HG02981 (cell line): ENCODE results near the gene NXN.
"Not testable (repeated sequence)": the region's sequence is repeated elsewhere in the genome, so short reads cannot be mapped to it uniquely, and the experiment has no call there.

Source experiments
- ATAC-seq: cut with Tn5 transposase; IDR thresholded peaks from one replicate; pipeline ENCODE4 v1.9.1; 2021; ENCODE audit warnings: mild to moderate bottlenecking, moderate library complexity; ENCODE audit not compliant: unreplicated experiment

Gene NXN

GRCh38 chr17:785901-786300 lies 193.7 kb downstream of the NXN start:
- ATAC-seq, result not testable (repeated sequence)

- ATAC-seq, result no peak
These were observed 195.4 kb downstream of the NXN start for GRCh38 chr17:784143-784542.

- peak; percentile 87 for ATAC-seq
These were observed 197.5 kb downstream of the NXN start, which contains the start of the genes GLOD4 and MRM3 for GRCh38 chr17:781805-782731. GLOD4 (minus strand) TSS chr17:782280; CDS start chr17:782255, 25 bp downstream. MRM3 (plus strand) TSS chr17:782353; CDS start chr17:782379, 26 bp downstream.

- ATAC-seq, result no peak
These were observed 201.5 kb downstream of the NXN start for GRCh38 chr17:778096-778495.

GRCh38 chr17:774313-774584 lies 205.3 kb downstream of the NXN start:
- ATAC-seq, result no peak

GRCh38 chr17:773467-774312 lies 205.9 kb downstream of the NXN start:
- no peak for ATAC-seq

GRCh38 chr17:773016-773415 lies 206.6 kb downstream of the NXN start:
- ATAC-seq, result no peak

GRCh38 chr17:767076-767475 lies 212.5 kb downstream of the NXN start:
- ATAC-seq, result no peak

- no peak for ATAC-seq
These were observed 219.2 kb downstream of the NXN start for GRCh38 chr17:760371-760770.

- ATAC-seq, result no peak
These were observed 219.6 kb downstream of the NXN start for GRCh38 chr17:759964-760363.

GRCh38 chr17:756010-756567 lies 223.5 kb downstream of the NXN start:
- not testable (repeated sequence) for ATAC-seq

- not testable (repeated sequence) for ATAC-seq
These were observed 224.1 kb downstream of the NXN start for GRCh38 chr17:755319-755961.

GRCh38 chr17:753418-753817 lies 226.2 kb downstream of the NXN start:
- ATAC-seq, result no peak

GRCh38 chr17:752620-753219 lies 226.9 kb downstream of the NXN start:
- ATAC-seq, result peak; percentile 8

- peak; percentile 75 for ATAC-seq
These were observed 227.5 kb downstream of the NXN start, which contains the start of gene GEMIN4 for GRCh38 chr17:752002-752619. GEMIN4 (minus strand) TSS chr17:752264; CDS start chr17:752142, 122 bp downstream.

GRCh38 chr17:751269-752001 lies 228.1 kb downstream of the NXN start:
- ATAC-seq, result peak; percentile 34

GRCh38 chr17:750431-751037 lies 229.0 kb downstream of the NXN start:
- ATAC-seq, result no peak

- ATAC-seq, result not testable (repeated sequence)
These were observed 230.2 kb downstream of the NXN start for GRCh38 chr17:749359-749758.
